T47D (cell line): Measurements from ENCODE around the gene TENM3.
"Not testable (repeated sequence)": the region's sequence is repeated elsewhere in the genome, so short reads cannot be mapped to it uniquely, and the experiment has no call there.

Experiments
- DNase-seq, 2 experiments: peaks; one replicate each; pipeline versions ENCODE4 v3.0.0 to v3.0.0-alpha.2; 2011 to 2012; ENCODE audit warnings: low read depth in 1 of 2, low spot score in 1 of 2
- JUND ChIP-seq: IDR thresholded peaks from 2 replicates; pipeline ENCODE4 v1.6.1; 2012; ENCODE audit warnings: low read depth
- in situ Hi-C: cut with HindIII; loops from 2 replicates; pipeline ENCODE4 v1.10.0; 2016; ENCODE audit warnings: low sequenced_read_pairs, low pct_unique_long_range_greater_than_20kb

The TENM3 gene

GRCh38 chr4:182233310-182234090 is 9.7 kb upstream of the TENM3 start:
- TF ChIP-seq JUND = no peak
- in situ Hi-C loops = no loop called here
- DNase-seq = no peak

- no peak for TF ChIP-seq JUND
- DNase-seq = no peak
- in situ Hi-C loops = no loop called here
Measured at GRCh38 chr4:182235021-182235795, 8.0 kb upstream of the TENM3 start.

- no peak for DNase-seq
- TF ChIP-seq JUND = no peak
Measured at GRCh38 chr4:182236186-182236585, 7.0 kb upstream of the TENM3 start.

GRCh38 chr4:182237010-182237409 is 6.2 kb upstream of the TENM3 start:
- in situ Hi-C loops, DNase-seq: not testable (repeated sequence)

More at GRCh38 chr4:182236186-182236585, 7.0 kb upstream of the TENM3 start:
- in situ Hi-C loops = no loop called here

- in situ Hi-C loops = no loop called here
- peak in 1 of 2 experiments; percentile 77 for DNase-seq
- TF ChIP-seq JUND = peak; percentile 59; the same call in 1 of the 2 replicates
Measured at GRCh38 chr4:182238355-182238931, 4.8 kb upstream of the TENM3 start.

GRCh38 chr4:182240161-182241130 is 2.8 kb upstream of the TENM3 start:
- in situ Hi-C loops = no loop called here
- DNase-seq = no peak
- no peak for TF ChIP-seq JUND

GRCh38 chr4:182242260-182242659 is 942 bp upstream of the TENM3 start:
- in situ Hi-C loops, DNase-seq: not testable (repeated sequence)

GRCh38 chr4:182242787-182243186 is 415 bp upstream of the TENM3 start:
- in situ Hi-C loops = no loop called here
- no peak for DNase-seq
- no peak for TF ChIP-seq JUND

GRCh38 chr4:182245041-182245440 is 1.8 kb downstream of the TENM3 start:
- no peak for DNase-seq
- in situ Hi-C loops = no loop called here
- TF ChIP-seq JUND = no peak

GRCh38 chr4:182245541-182246215 is 2.5 kb downstream of the TENM3 start:
- in situ Hi-C loops = no loop called here
- no peak; the same call in 1 of the 2 replicates for TF ChIP-seq JUND
- peak; percentile 11 to 74 for DNase-seq

GRCh38 chr4:182246401-182247205 is 3.4 kb downstream of the TENM3 start:
- in situ Hi-C loops = no loop called here
- DNase-seq = peak in 1 of 2 experiments; percentile 57
- TF ChIP-seq JUND = no peak
